MCF 10A (cell line): ENCODE measurements around the gene RUVBL1. TPM values are rescaled to one million over a fixed set of nuclear protein-coding genes. Genes with fewer than 3 reads are reported as not detected.

Experiments
- Bru-seq: library from RNA; stranded (reverse); fragments of 400-500 nt; gene quantifications from one replicate; lab custom pipeline; 2021; lab: Mats Ljungman, UMichigan
- BruChase-seq, 2 experiments: library from RNA; stranded (reverse); fragments of 400-500 nt; gene quantifications; one replicate each; lab custom pipeline; 2021; lab: Mats Ljungman, UMichigan
- BruUV-seq: library from RNA; stranded (reverse); fragments of 400-500 nt; replicated peaks from 2 replicates; lab custom pipeline; 2021; lab: Mats Ljungman, UMichigan
- CTCF ChIA-PET: fragments of 300-600 bp; sonication (Branson Sonifier 250); formaldehyde crosslinking; extraction: SDS; loops from one replicate; lab custom pipeline; 2021; ENCODE audit warnings: antibody characterized with exemption, inconsistent platforms; lab: Yijun Ruan, JAX
- POLR2A ChIA-PET: fragments of 300-600, 350-650 bp; sonication (Branson Sonifier 250); formaldehyde crosslinking; extraction: SDS; loops from one replicate; lab custom pipeline; 2020; ENCODE audit warnings: antibody characterized with exemption, inconsistent platforms; lab: Yijun Ruan, JAX
- DNase-seq: peaks from one replicate; pipeline ENCODE4 v3.0.0-alpha.2; 2018; ENCODE audit not compliant: unreplicated experiment
- H3K27ac Mint-ChIP-seq: one replicate; pipeline ENCODE4 v1.8.0; 2022; ENCODE audit warnings: mild to moderate bottlenecking, low read depth, mixed read lengths; ENCODE audit not compliant: unreplicated experiment
- H3K27me3 Mint-ChIP-seq: one replicate; pipeline ENCODE4 v1.8.0; 2022; ENCODE audit warnings: mixed read lengths; ENCODE audit not compliant: insufficient read depth, unreplicated experiment
- H3K36me3 Mint-ChIP-seq: one replicate; pipeline ENCODE4 v1.8.0; 2022; ENCODE audit warnings: mild to moderate bottlenecking, moderate library complexity, mixed read lengths; ENCODE audit not compliant: insufficient read depth, unreplicated experiment
- H3K4me1 Mint-ChIP-seq: one replicate; pipeline ENCODE4 v1.8.0; 2022; ENCODE audit warnings: mixed read lengths; ENCODE audit not compliant: insufficient read depth, unreplicated experiment
- H3K4me3 Mint-ChIP-seq: one replicate; pipeline ENCODE4 v1.8.0; 2022; ENCODE audit warnings: mild to moderate bottlenecking, moderate library complexity, mixed read lengths; ENCODE audit not compliant: unreplicated experiment
- H3K9me3 Mint-ChIP-seq: one replicate; pipeline ENCODE4 v1.8.0; 2022; ENCODE audit warnings: mixed read lengths; ENCODE audit not compliant: unreplicated experiment
- intact Hi-C: fragments of 100-400 bp; cut with micrococcal nuclease; formaldehyde crosslinking; loops from 2 replicates; pipeline ENCODE4 v1.14.1; 2022
- long read RNA-seq: library from polyadenylated mRNA; stranded (forward); transcript quantifications from one replicate; pipeline ENCODE4 v2.0.0, GENCODE V29; 2022
- total RNA-seq: library from RNA; stranded (reverse); gene quantifications from 2 replicates; pipeline ENCODE4 v1.2.3, GENCODE V29; 2022
- TF ChIP-seq, protein P1 (sequence below): fragments of 200-600 bp; IDR thresholded peaks from one replicate; pipeline ENCODE4 v1.8.0; 2022; ENCODE audit warnings: antibody characterized with exemption, mild to moderate bottlenecking; ENCODE audit not compliant: unreplicated experiment

RUVBL1 gene
- total RNA-seq (88.1 and 114 TPM in 2 replicates), Bru-seq, nascent RNA (percentile 66 among the genes with signal in this experiment), BruChase-seq, experiment 1, labeled RNA remaining after a 6-hour chase (percentile 63 among the genes with signal in this experiment), BruChase-seq, experiment 2, labeled RNA remaining after a 2-hour chase (percentile 55 among the genes with signal in this experiment)
- long read RNA-seq, full-length matches to known transcripts, result 313 of 533 reads
- long read RNA-seq, partial matches to known transcripts, result 13 of 533 reads
- long read RNA-seq, other reads (novel, unspliced or antisense), result 207 of 533 reads

GRCh38 chr3:128123538-128124368 lies at the start of gene RUVBL1:
TSS of gene RUVBL1 (minus strand) at chr3:128123812. CDS start at chr3:128123724, 88 bp downstream.
- DNase-seq, result peak; percentile 98
- peak within 1 kb of the TSS; percentile 97 for H3K4me3 Mint-ChIP-seq
- BruUV-seq, result no TSS peak
- no peaks in the 10 kb centered on the region for H3K9me3 Mint-ChIP-seq
- intact Hi-C loops, result loop anchor here (1.0 kb wide), 2 partner anchors 11 to 30 kb away; partner anchors contain the start of gene EEFSEC
- ChIA-PET POLR2A (interaction anchor here (0.6 to 3.3 kb wide), 22 partner anchors 10 to 755 kb away, joined by 3 to 62 read pairs (median 4); partner anchors contain the start of genes EEFSEC and SEC61A1), CTCF (interaction anchor here (0.6 to 3.3 kb wide), 10 partner anchors 9 to 615 kb away, joined by 3 to 23 read pairs (median 4); no protein-coding TSS in a partner anchor)
- peak within 1 kb of the TSS; percentile 95 for H3K27ac Mint-ChIP-seq
- no peaks in the 10 kb centered on the region for H3K27me3 Mint-ChIP-seq
- peaks cover 18% of the 10 kb centered on the region for H3K36me3 Mint-ChIP-seq
- TF ChIP-seq, protein P1, sequence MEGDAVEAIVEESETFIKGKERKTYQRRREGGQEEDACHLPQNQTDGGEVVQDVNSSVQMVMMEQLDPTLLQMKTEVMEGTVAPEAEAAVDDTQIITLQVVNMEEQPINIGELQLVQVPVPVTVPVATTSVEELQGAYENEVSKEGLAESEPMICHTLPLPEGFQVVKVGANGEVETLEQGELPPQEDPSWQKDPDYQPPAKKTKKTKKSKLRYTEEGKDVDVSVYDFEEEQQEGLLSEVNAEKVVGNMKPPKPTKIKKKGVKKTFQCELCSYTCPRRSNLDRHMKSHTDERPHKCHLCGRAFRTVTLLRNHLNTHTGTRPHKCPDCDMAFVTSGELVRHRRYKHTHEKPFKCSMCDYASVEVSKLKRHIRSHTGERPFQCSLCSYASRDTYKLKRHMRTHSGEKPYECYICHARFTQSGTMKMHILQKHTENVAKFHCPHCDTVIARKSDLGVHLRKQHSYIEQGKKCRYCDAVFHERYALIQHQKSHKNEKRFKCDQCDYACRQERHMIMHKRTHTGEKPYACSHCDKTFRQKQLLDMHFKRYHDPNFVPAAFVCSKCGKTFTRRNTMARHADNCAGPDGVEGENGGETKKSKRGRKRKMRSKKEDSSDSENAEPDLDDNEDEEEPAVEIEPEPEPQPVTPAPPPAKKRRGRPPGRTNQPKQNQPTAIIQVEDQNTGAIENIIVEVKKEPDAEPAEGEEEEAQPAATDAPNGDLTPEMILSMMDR, result no peak
- H3K4me1 Mint-ChIP-seq, result peaks cover 23% of the 10 kb centered on the region

- BruUV-seq, result no TSS peak
- H3K27me3 Mint-ChIP-seq, result no peaks in the 10 kb centered on the region
Measured at GRCh38 chr3:128173200-128173599, 49.6 kb upstream of the RUVBL1 start.

GRCh38 chr3:128170866-128171516 lies 47.4 kb upstream of the RUVBL1 start:
- H3K4me1 Mint-ChIP-seq, result peaks cover 6% of the 10 kb centered on the region
- TF ChIP-seq, protein P1, result peak; percentile 62
- H3K4me3 Mint-ChIP-seq, result no peak overlapping the region
- BruUV-seq, result no TSS peak
- ChIA-PET POLR2A (interaction anchor here (0.6 to 0.7 kb wide), 3 partner anchors 105 to 1985 kb away, joined by 3 read pairs; no protein-coding TSS in a partner anchor), CTCF (interaction anchor here (0.6 to 1.8 kb wide), 11 partner anchors 8 to 512 kb away, joined by 3 to 11 read pairs (median 4); no protein-coding TSS in a partner anchor)
- intact Hi-C loops, result loop anchor here (1.0 to 10.0 kb wide), 3 partner anchors 244 to 413 kb away; no protein-coding TSS in a partner anchor
- no peaks in the 10 kb centered on the region for H3K27me3 Mint-ChIP-seq
- no peaks in the 10 kb centered on the region for H3K36me3 Mint-ChIP-seq
- no peaks in the 10 kb centered on the region for H3K9me3 Mint-ChIP-seq
- peak; percentile 64 for DNase-seq
- no peak overlapping the region for H3K27ac Mint-ChIP-seq

More at GRCh38 chr3:128173200-128173599, 49.6 kb upstream of the RUVBL1 start:
- Mint-ChIP-seq H3K36me3 (no peaks in the 10 kb centered on the region), H3K27ac (no peak overlapping the region), H3K4me1 (peaks cover 6% of the 10 kb centered on the region), H3K9me3 (no peaks in the 10 kb centered on the region), H3K4me3 (no peak overlapping the region)
- POLR2A ChIA-PET, result interaction anchor here (0.7 to 1.3 kb wide), 3 partner anchors 19 to 358 kb away, joined by 3 read pairs; no protein-coding TSS in a partner anchor
- TF ChIP-seq, protein P1, result no peak
- CTCF ChIA-PET, result interaction anchor here (0.7 to 1.6 kb wide), 3 partner anchors 40 to 409 kb away, joined by 3 to 5 read pairs (median 4); no protein-coding TSS in a partner anchor
- DNase-seq, result no peak
- intact Hi-C loops, result loop anchor here (5.0 to 10.0 kb wide), 2 partner anchors 242 to 329 kb away; no protein-coding TSS in a partner anchor
